ENCODE data around the gene WWTR1. TPM values are rescaled to one million over a fixed set of nuclear protein-coding genes. Genes with fewer than 3 reads are reported as not detected.
A peak's percentile ranks its signal among the peaks of the same experiment; 100 is the strongest.

The WWTR1 gene
- total and polyA plus RNA-seq, 2 experiments from 2014 or later = 25.1 to 26.2 TPM

- Histone ChIP-seq H2AFZ (no peak overlapping the region), H4K20me1 (replicated peaks; ENCODE audit: insufficient read depth) (no peaks in the 10 kb centered on the region), H3K4me1 (ENCODE audit: insufficient read depth) (no peaks in the 10 kb centered on the region), H3K4me3 (no peak overlapping the region), H3K9me2 (ENCODE audit: insufficient read depth) (no peaks in the 10 kb centered on the region), H3K4me2 (0 out of 2 replicates have a peak overlapping the region, but pooled peaks have one; percentile 32), H3F3A (replicated peaks; ENCODE audit: low read depth) (no peaks in the 10 kb centered on the region), H3K27ac (ENCODE audit: low read depth) (no peak overlapping the region), H3K36me3 (ENCODE audit: insufficient read depth) (no peaks in the 10 kb centered on the region), H3K27me3 (ENCODE audit: insufficient read depth) (no peaks in the 10 kb centered on the region), H3K79me2 (replicated peaks; ENCODE audit: insufficient read depth) (no peaks in the 10 kb centered on the region)
- ATAC-seq (peak; percentile 98), DNase-seq (ENCODE audit: low spot score) (peak; percentile 88)
- TF ChIP-seq ZNF331 (CRISPR knock-in tag; IDR thresholded peaks at IDR 0.05; ENCODE audit: low read depth) (no peak), CREB1 (CRISPR knock-in tag; IDR thresholded peaks at IDR 0.05; ENCODE audit: low read depth) (0 out of 2 replicates have a peak, but pooled peaks have one; percentile 15)
- TF ChIP-seq, protein P1, sequence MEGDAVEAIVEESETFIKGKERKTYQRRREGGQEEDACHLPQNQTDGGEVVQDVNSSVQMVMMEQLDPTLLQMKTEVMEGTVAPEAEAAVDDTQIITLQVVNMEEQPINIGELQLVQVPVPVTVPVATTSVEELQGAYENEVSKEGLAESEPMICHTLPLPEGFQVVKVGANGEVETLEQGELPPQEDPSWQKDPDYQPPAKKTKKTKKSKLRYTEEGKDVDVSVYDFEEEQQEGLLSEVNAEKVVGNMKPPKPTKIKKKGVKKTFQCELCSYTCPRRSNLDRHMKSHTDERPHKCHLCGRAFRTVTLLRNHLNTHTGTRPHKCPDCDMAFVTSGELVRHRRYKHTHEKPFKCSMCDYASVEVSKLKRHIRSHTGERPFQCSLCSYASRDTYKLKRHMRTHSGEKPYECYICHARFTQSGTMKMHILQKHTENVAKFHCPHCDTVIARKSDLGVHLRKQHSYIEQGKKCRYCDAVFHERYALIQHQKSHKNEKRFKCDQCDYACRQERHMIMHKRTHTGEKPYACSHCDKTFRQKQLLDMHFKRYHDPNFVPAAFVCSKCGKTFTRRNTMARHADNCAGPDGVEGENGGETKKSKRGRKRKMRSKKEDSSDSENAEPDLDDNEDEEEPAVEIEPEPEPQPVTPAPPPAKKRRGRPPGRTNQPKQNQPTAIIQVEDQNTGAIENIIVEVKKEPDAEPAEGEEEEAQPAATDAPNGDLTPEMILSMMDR (conservative IDR thresholded peaks at IDR 0.05; ENCODE audit: low read depth in 2 of 2) = peak; percentile 93 to 99
- no peaks in the 10 kb centered on the region for H3K9me3 Mint-ChIP-seq
- H3K27ac Mint-ChIP-seq = no peak overlapping the region
- no peaks in the 10 kb centered on the region for H3K36me3 Mint-ChIP-seq (ENCODE audit: low read depth)
- H3K4me1 Mint-ChIP-seq = peaks cover 2% of the 10 kb centered on the region; the same call in 1 of the 3 replicates
- no peaks in the 10 kb centered on the region for H3K27me3 Mint-ChIP-seq (ENCODE audit: insufficient read depth, low read depth, poor library complexity)
- H3K4me3 Mint-ChIP-seq = peak overlapping the region; percentile 51
Observed at GRCh38 chr3:149512073-149512782, 145.6 kb downstream of the WWTR1 start.

GRCh38 chr3:149511040-149511626 is 146.7 kb downstream of the WWTR1 start:
- no peak overlapping the region for H3K4me3 Mint-ChIP-seq
- H3K27me3 Mint-ChIP-seq (ENCODE audit: insufficient read depth, low read depth, poor library complexity) = no peaks in the 10 kb centered on the region
- Histone ChIP-seq H4K20me1 (replicated peaks; ENCODE audit: insufficient read depth) (no peaks in the 10 kb centered on the region), H3K4me1 (ENCODE audit: insufficient read depth) (no peaks in the 10 kb centered on the region), H3K79me2 (replicated peaks; ENCODE audit: insufficient read depth) (no peaks in the 10 kb centered on the region), H3K27ac (ENCODE audit: low read depth) (no peak overlapping the region), H3K4me3 (no peak overlapping the region), H3K9me2 (ENCODE audit: insufficient read depth) (no peaks in the 10 kb centered on the region), H3K4me2 (no peak overlapping the region), H3K36me3 (ENCODE audit: insufficient read depth) (no peaks in the 10 kb centered on the region), H2AFZ (no peak overlapping the region), H3F3A (replicated peaks; ENCODE audit: low read depth) (no peaks in the 10 kb centered on the region), H3K27me3 (ENCODE audit: insufficient read depth) (no peaks in the 10 kb centered on the region)
- no peaks in the 10 kb centered on the region for H3K9me3 Mint-ChIP-seq
- H3K27ac Mint-ChIP-seq = no peak overlapping the region
- H3K36me3 Mint-ChIP-seq (ENCODE audit: low read depth) = no peaks in the 10 kb centered on the region
- no peak for ATAC-seq
- peaks cover 2% of the 10 kb centered on the region; the same call in 1 of the 3 replicates for H3K4me1 Mint-ChIP-seq
- DNase-seq (ENCODE audit: low spot score) = no peak
- TF ChIP-seq CREB1 (CRISPR knock-in tag; IDR thresholded peaks at IDR 0.05; ENCODE audit: low read depth) (no peak), REST (IDR thresholded peaks at IDR 0.05; ENCODE audit: unreplicated experiment) (no peak), EZH2phosphoT487 (IDR thresholded peaks at IDR 0.05; ENCODE audit: unreplicated experiment) (no peak), EZH2 (IDR thresholded peaks at IDR 0.05; ENCODE audit: low read depth, unreplicated experiment) (no peak), ETS1 (IDR thresholded peaks at IDR 0.05) (no peak), STAT1 (IDR thresholded peaks at IDR 0.05; ENCODE audit: unreplicated experiment) (no peak), NANOG (IDR thresholded peaks at IDR 0.05; ENCODE audit: borderline replicate concordance) (no peak), ZNF114 (CRISPR knock-in tag; IDR thresholded peaks at IDR 0.05) (no peak), JUNB (IDR thresholded peaks at IDR 0.05; ENCODE audit: unreplicated experiment) (no peak), POLR2AphosphoS5 (IDR thresholded peaks at IDR 0.05; ENCODE audit: low read depth) (no peak)
- TF ChIP-seq, protein P1 (conservative IDR thresholded peaks at IDR 0.05; ENCODE audit: low read depth in 2 of 2) = no peak

Measured in GM23338 (cell line).